GM23248 (cell line): Measurements from ENCODE around the gene TRIP12.

Experiments used
- EZH2 ChIP-seq: fragments of 200-600 bp; sonication (generic); IDR thresholded peaks from 2 replicates; pipeline ENCODE4 v1.6.1; 2018; ENCODE audit warnings: antibody characterized with exemption, mild to moderate bottlenecking; ENCODE audit not compliant: insufficient read depth, poor library complexity, severe bottlenecking
- EZH2phosphoT487 ChIP-seq: fragments of 200-600 bp; sonication (generic); IDR thresholded peaks from 2 replicates; pipeline ENCODE4 v1.6.1; 2018; ENCODE audit warnings: antibody characterized with exemption, moderate library complexity, mild to moderate bottlenecking, low read depth; ENCODE audit not compliant: insufficient read depth

GRCh38 chr2:229761663-229762062 lies 160.1 kb downstream of the TRIP12 start:
- TF ChIP-seq EZH2 (no peak), EZH2phosphoT487 (no peak)
